A549 (cell line): ENCODE results near the gene HOXD11. TPM values are rescaled to one million over a fixed set of nuclear protein-coding genes. Genes with fewer than 3 reads are reported as not detected.

ENCODE experiments used
- ATAC-seq, 2 experiments: fragments of 200-7000 bp in 1 of 2; fragments of >200 bp in 1 of 2; cut with Nextera tagmentation in 1 of 2; cut with Tn5 transposase in 1 of 2; 3 replicates each; pipeline versions ENCODE4 v1.8.0 to v1.9.1; 2018 to 2020; ENCODE audit warnings: mild to moderate bottlenecking in 1 of 2, moderate library complexity in 1 of 2
- CTCF ChIA-PET: fragments of 300-600 bp; sonication (Branson Sonifier 250); formaldehyde crosslinking; extraction: SDS; loops from one replicate; lab custom pipeline; 2021; ENCODE audit warnings: antibody characterized with exemption, inconsistent platforms; lab: Yijun Ruan, JAX
- POLR2A ChIA-PET: fragments of 350-600 bp; formaldehyde crosslinking; extraction: SDS; loops from one replicate; lab custom pipeline; 2021; ENCODE audit warnings: antibody characterized with exemption, inconsistent platforms; lab: Yijun Ruan, JAX
- DNase-seq, 2 experiments: peaks; one replicate each; pipeline versions ENCODE4 v3.0.0 to v3.0.0-alpha.2; 2011 to 2016; ENCODE audit warnings: low read depth in 1 of 2, low spot score in 1 of 2
- FAIRE-seq: peaks from 2 replicates; lab custom pipeline; 2011; peaks lifted over from hg19 to GRCh38; lab: Jason Lieb, UNC
- H3K27ac ChIP-seq, 2 experiments: fragments of >200 bp; sonication (Bioruptor Twin); formaldehyde crosslinking; 3 replicates each; pipeline ENCODE4 v1.5.1; 2016 to 2017
- H3K4me1 ChIP-seq: fragments of >200 bp; sonication (Bioruptor Twin); formaldehyde crosslinking; 3 replicates; pipeline ENCODE4 v1.6.1; 2016
- H3K4me2 ChIP-seq: fragments of >200 bp; sonication (Bioruptor Twin); formaldehyde crosslinking; 3 replicates; pipeline ENCODE4 v1.6.1; 2016
- H3K4me3 ChIP-seq: fragments of >200 bp; sonication (Bioruptor Twin); formaldehyde crosslinking; 3 replicates; pipeline ENCODE4 v1.5.1; 2016
- H3K9me3 ChIP-seq: fragments of >200 bp; sonication (Bioruptor Twin); formaldehyde crosslinking; 3 replicates; pipeline ENCODE4 v1.6.1; 2016
- CBX8 ChIP-seq: fragments of 200-600 bp; sonication (generic); IDR thresholded peaks from 2 replicates; pipeline ENCODE4 v1.6.1; 2016
- CTCF ChIP-seq: fragments of >200 bp; sonication (Bioruptor Twin); formaldehyde crosslinking; IDR thresholded peaks from 3 replicates; pipeline ENCODE4 v1.5.1; 2016
- EP300 ChIP-seq, 2 experiments: fragments of >200 bp; sonication (Bioruptor Twin); formaldehyde crosslinking; IDR thresholded peaks; 2 replicates in 1 of 2; 3 replicates in 1 of 2; pipeline ENCODE4 v1.6.1; 2016 to 2017
- HOXA7 ChIP-seq: fragments of 250-450 bp; sonication (Bioruptor Pico); IDR thresholded peaks from 2 replicates; pipeline ENCODE4 v1.5.0; 2020; ENCODE audit warnings: mild to moderate bottlenecking, moderate library complexity
- HOXB13 ChIP-seq: fragments of 250-450 bp; sonication (Bioruptor Pico); IDR thresholded peaks from 2 replicates; pipeline ENCODE4 v1.5.0; 2020; ENCODE audit warnings: low read depth, mild to moderate bottlenecking, moderate library complexity
- JUNB ChIP-seq: fragments of >200 bp; sonication (Bioruptor Twin); formaldehyde crosslinking; IDR thresholded peaks from 2 replicates; pipeline ENCODE4 v1.6.1; 2016
- KDM5A ChIP-seq: fragments of 200-600 bp; sonication (generic); IDR thresholded peaks from 2 replicates; pipeline ENCODE4 v1.6.1; 2016; ENCODE audit warnings: antibody characterized with exemption, mild to moderate bottlenecking
- MAZ ChIP-seq: fragments of 150-350 bp; IDR thresholded peaks from 2 replicates; pipeline ENCODE4 v1.6.1; 2014; ENCODE audit warnings: antibody characterized with exemption, low read depth, low read length, borderline replicate concordance
- MYC ChIP-seq: IDR thresholded peaks from 2 replicates; pipeline ENCODE4 v1.6.1; 2012; ENCODE audit warnings: mild to moderate bottlenecking, inconsistent platforms, low read length, improper control_type of control experiment, borderline replicate concordance
- NFE2L2 ChIP-seq: fragments of 150-350 bp; conservative IDR thresholded peaks from 2 replicates; pipeline ENCODE4 v1.6.1; 2014; ENCODE audit warnings: low read length
- NPAS2 ChIP-seq: fragments of 250-450 bp; sonication (Bioruptor Pico); IDR thresholded peaks from 2 replicates; pipeline ENCODE4 v1.8.0; 2022; ENCODE audit warnings: mild to moderate bottlenecking, moderate library complexity, borderline replicate concordance
- RAD21 ChIP-seq, 2 experiments: fragments of >200 bp in 1 of 2; sonication (Bioruptor Twin) in 1 of 2; formaldehyde crosslinking in 1 of 2; IDR thresholded peaks in 1 of 2; conservative IDR thresholded peaks in 1 of 2; 2 replicates in 1 of 2; 3 replicates in 1 of 2; pipeline ENCODE4 v1.6.1; 2012 to 2018; ENCODE audit warnings: inconsistent platforms in 1 of 2
- RNF2 ChIP-seq: fragments of 200-600 bp; sonication (generic); IDR thresholded peaks from 2 replicates; pipeline ENCODE4 v1.6.1; 2016; ENCODE audit warnings: low read depth, mild to moderate bottlenecking, antibody characterized with exemption, moderate library complexity, borderline replicate concordance
- TFCP2L1 ChIP-seq: fragments of 250-450 bp; sonication (Bioruptor Pico); IDR thresholded peaks from 2 replicates; pipeline ENCODE4 v1.5.0; 2021; ENCODE audit warnings: mild to moderate bottlenecking
- TP53 ChIP-seq: fragments of 250-450 bp; sonication (Bioruptor Pico); IDR thresholded peaks from 2 replicates; pipeline ENCODE4 v1.5.0; 2021; ENCODE audit warnings: mild to moderate bottlenecking, moderate library complexity
- WGBS: methylation state at CpG from one replicate; pipeline ENCODE4 v1.1.6; 2017; ENCODE audit errors: missing lambda C conversion rate; 5-methylcytosine and 5-hydroxymethylcytosine counted together
- polyA plus RNA-seq, 4 experiments: library from polyadenylated mRNA; depleted of rRNA in 3 of 4; stranded (reverse); fragments of >200 nt; fragmentation: RNase III in 1 of 4; extraction: RNeasy Plus Mini Kit Qiagen cat#74134 plus additional on column Dnase treatment in 1 of 4; gene quantifications; 2 replicates in 3 of 4; 3 replicates in 1 of 4; pipeline ENCODE4 v1.2.3, GENCODE V29; 2011 to 2017

HOXD11 gene
- polyA plus RNA-seq, 2 of the 4 experiments (the other 2 are of a cell fraction), result 2.6 to 4.8 TPM

- FAIRE-seq, result no peak
- POLR2A ChIA-PET, result no interaction called here
- H3K9me3 ChIP-seq, result no peaks in the 10 kb centered on the region
- H3K27ac ChIP-seq, result no peak overlapping the region
- no peak overlapping the region for H3K4me2 ChIP-seq
- WGBS, result 91% methylated on average over 26 of the region's 26 CpGs
- DNase-seq, result no peak
- no peak for ATAC-seq
- peaks cover 21% of the 10 kb centered on the region for H3K4me1 ChIP-seq
- CTCF ChIA-PET, result interaction anchor here (0.8 to 3.4 kb wide), 7 partner anchors 12 to 547 kb away, joined by 3 to 18 read pairs (median 5); partner anchors contain the start of gene HOXD9
- no peak overlapping the region for H3K4me3 ChIP-seq
- TF ChIP-seq MYC, result no peak
- no peak for TF ChIP-seq MAZ
- no peak for TF ChIP-seq CBX8
- no peak for TF ChIP-seq NPAS2 (CRISPR knock-in tag)
- TF ChIP-seq TP53 (CRISPR knock-in tag), result no peak
- TF ChIP-seq NFE2L2, result no peak
These were observed 2.3 kb downstream of the HOXD11 start for GRCh38 chr2:176109192-176109901.

GRCh38 chr2:176109946-176110345 is 2.9 kb downstream of the HOXD11 start:
- no peaks in the 10 kb centered on the region for H3K9me3 ChIP-seq
- H3K27ac ChIP-seq, result no peak overlapping the region
- ChIA-PET CTCF (interaction anchor here (0.8 to 3.7 kb wide), 14 partner anchors 10 to 1039 kb away, joined by 3 to 36 read pairs (median 5); partner anchors contain the start of gene HOXD9), POLR2A (no interaction called here)
- H3K4me1 ChIP-seq, result peaks cover 20% of the 10 kb centered on the region
- no peak for TF ChIP-seq KDM5A
- TF ChIP-seq CTCF, result no peak
- no peak for TF ChIP-seq HOXA7
- TF ChIP-seq TFCP2L1 (CRISPR knock-in tag), result no peak
- TF ChIP-seq NFE2L2, result no peak
- FAIRE-seq (no peak), ATAC-seq (no peak), DNase-seq (no peak)
- H3K4me3 ChIP-seq, result no peak overlapping the region
- no peak overlapping the region for H3K4me2 ChIP-seq
- 89% methylated on average over 4 of the region's 4 CpGs for WGBS

- Histone ChIP-seq H3K4me3 (no peak overlapping the region), H3K9me3 (no peaks in the 10 kb centered on the region), H3K4me1 (peaks cover 13% of the 10 kb centered on the region), H3K27ac (no peak overlapping the region), H3K4me2 (peak overlapping the region; percentile 58; the same call in 2 of the 3 replicates)
- ChIA-PET CTCF (interaction anchor here (0.7 to 3.7 kb wide), 29 partner anchors 9 to 1642 kb away, joined by 3 to 36 read pairs (median 4); partner anchors contain the start of gene HOXD9), POLR2A (no interaction called here)
- WGBS, result 53% methylated on average over 7 of the region's 7 CpGs
- ATAC-seq, result no peak
- no peak for TF ChIP-seq RNF2
- TF ChIP-seq HOXA7, result no peak
- no peak for TF ChIP-seq CBX8
- no peak for TF ChIP-seq RAD21 (conservative IDR thresholded peaks at IDR 0.05 in 1 of 2, IDR thresholded peaks at IDR 0.05 in 1 of 2)
- no peak for TF ChIP-seq TFCP2L1 (CRISPR knock-in tag)
- no peak for TF ChIP-seq EP300 (IDR thresholded peaks at IDR 0.05)
- TF ChIP-seq MAZ, result no peak
- no peak for TF ChIP-seq JUNB
- TF ChIP-seq HOXB13 (CRISPR knock-in tag), result no peak
- no peak for DNase-seq
- no peak for FAIRE-seq
These were observed 3.6 kb downstream of the HOXD11 start for GRCh38 chr2:176110415-176111308.
